K562 (cell line): Measurements from ENCODE around the gene NEURL1. TPM values are rescaled to one million over a fixed set of nuclear protein-coding genes. Genes with fewer than 3 reads are reported as not detected.

Source experiments
- REST ChIP-seq, 2 experiments: fragments of 450-650 bp; formaldehyde crosslinking in 1 of 2; IDR thresholded peaks; 2 replicates each; pipeline versions ENCODE4 v1.4.0 to v1.6.1; 2014 to 2020; ENCODE audit warnings: mild to moderate bottlenecking in 2 of 2, borderline replicate concordance in 1 of 2, low read depth in 1 of 2
- RNF2 ChIP-seq: sonication (generic); IDR thresholded peaks from 2 replicates; pipeline ENCODE4 v1.6.1; 2016
- VEZF1 ChIP-seq: fragments of 200-800 bp; sonication (Bioruptor generic); IDR thresholded peaks from 2 replicates; pipeline ENCODE4 v1.6.1; 2017; ENCODE audit warnings: missing genetic modification characterization, missing compliant biosample characterization
- polyA plus RNA-seq, 8 experiments: library from polyadenylated mRNA; depleted of rRNA in 4 of 8; stranded (reverse) in 5 of 8; unstranded in 3 of 8; fragments of >200 nt; fragmentation: Nextera tagmentation in 2 of 8; fragmentation: Illumina TruSeq in 1 of 8; extraction: Ambion mirVana in 2 of 8; extraction: Trizol in 1 of 8; gene quantifications; 2 replicates each; pipeline versions ENCODE4 v1.2.1 to v1.2.3, GENCODE V29; 2011 to 2014; ENCODE audit warnings: inconsistent platforms in 1 of 8, missing spikeins in 1 of 8
- total RNA-seq, 7 experiments: library from RNA; depleted of rRNA in 6 of 7; stranded (reverse); fragments of >200 nt in 6 of 7; fragmentation: Illumina TruSeq in 2 of 7; extraction: Trizol in 2 of 7; gene quantifications; 2 replicates each; pipeline versions ENCODE4 v1.2.1 to v1.2.3, GENCODE V29; 2011 to 2021; ENCODE audit warnings: low replicate concordance in 1 of 7

Gene NEURL1
- total and polyA plus RNA-seq, 9 of the 15 experiments (the other 6 are each of a cell fraction or from before 2014, with no cell fraction given): 0.01 to 0.45 (median 0.16) TPM; not detected in 5

GRCh38 chr10:103476046-103476768 lies 17.3 kb upstream of the NEURL1 start (continued):
- TF ChIP-seq REST (IDR thresholded peaks at IDR 0.05; ENCODE audit: borderline replicate concordance) (peak; percentile 26; the same call in 1 of the 2 replicates), REST (CRISPR knock-in tag; IDR thresholded peaks at IDR 0.05; ENCODE audit: low read depth) (no peak), RNF2 (no peak), VEZF1 (peak; percentile 81)
